Lung (tissue), 12 donors: Measurements from ENCODE around the gene DNPEP. TPM values are rescaled to one million over a fixed set of nuclear protein-coding genes. Genes with fewer than 3 reads are reported as not detected.

Experiments
- ATAC-seq: fragments of 200-7000 bp; cut with Tn5 transposase; one replicate; pipeline ENCODE4 v1.9.1; 2020; ENCODE audit warnings: moderate number of reproducible peaks; ENCODE audit not compliant: insufficient read depth, low FRiP score
- DNase-seq, 3 donors: peaks; one replicate each; pipeline ENCODE4 v3.0.0-alpha.2; 2013 to 2017
- H3K27ac ChIP-seq, 2 donors: one replicate each; pipeline ENCODE4 v1.5.1; 2013; ENCODE audit warnings: mild to moderate bottlenecking in 2 of 2, moderate library complexity in 2 of 2, control low read depth in 1 of 2, inconsistent platforms in 1 of 2, low read depth in 1 of 2, low read length in 1 of 2
- H3K27me3 ChIP-seq, 3 donors: one replicate each; pipeline ENCODE4 v1.5.1; 2013; ENCODE audit warnings: low read length in 2 of 3; ENCODE audit not compliant: control insufficient read depth in 3 of 3, insufficient read depth in 3 of 3
- H3K36me3 ChIP-seq, 4 donors: one replicate each; pipeline ENCODE4 v1.5.1; 2013; ENCODE audit warnings: low read length in 4 of 4, mild to moderate bottlenecking in 1 of 4, moderate library complexity in 1 of 4; ENCODE audit not compliant: control insufficient read depth in 4 of 4, insufficient read depth in 4 of 4
- H3K4me1 ChIP-seq, 5 donors: one replicate each; pipeline ENCODE4 v1.5.1; 2013; ENCODE audit warnings: low read length in 5 of 5, mild to moderate bottlenecking in 2 of 5, moderate library complexity in 1 of 5; ENCODE audit not compliant: control insufficient read depth in 5 of 5, insufficient read depth in 5 of 5
- H3K4me3 ChIP-seq: one replicate; pipeline ENCODE4 v1.5.1; 2013; ENCODE audit warnings: mild to moderate bottlenecking, control low read depth, moderate library complexity
- H3K9ac ChIP-seq, 2 donors: one replicate each; pipeline ENCODE4 v1.5.1; 2013; ENCODE audit warnings: low read length in 2 of 2, control low read depth in 1 of 2; ENCODE audit not compliant: insufficient read depth in 1 of 2
- H3K9me3 ChIP-seq, 4 donors: one replicate each; pipeline ENCODE4 v1.5.1; 2013; ENCODE audit warnings: low read length in 3 of 4, mild to moderate bottlenecking in 1 of 4, moderate library complexity in 1 of 4; ENCODE audit not compliant: control insufficient read depth in 4 of 4, insufficient read depth in 3 of 4
- CTCF ChIP-seq: IDR thresholded peaks from 2 replicates; pipeline ENCODE4 v1.5.1; 2012; ENCODE audit warnings: mild to moderate bottlenecking; ENCODE audit errors: control extremely low read depth, extremely low read depth
- WGBS, 2 donors: extraction: QIAGEN DNeasy Blood & Tissue Kit; methylation state at CpG; one replicate each; pipeline ENCODE4 v1.1.7; 2013; 5-methylcytosine and 5-hydroxymethylcytosine counted together
- polyA plus RNA-seq, 2 donors: library from polyadenylated mRNA; stranded (reverse); fragments of 200-250 nt; gene quantifications; one replicate each; pipeline ENCODE4 v1.2.1, GENCODE V29; 2013
- total RNA-seq, 2 donors: library from RNA; depleted of rRNA in 1 of 2; stranded (reverse); fragments of >200 nt in 1 of 2; gene quantifications; one replicate each; pipeline ENCODE4 v1.2.1, GENCODE V29; 2014 to 2021
- donor health status: control.
- donor health status: control.
- donor health status: Bipolar disorder and iron deficiency.
- donor health status: healthy.
- donor health status: DM: yes; HTN: yes; CAD: no.

Gene DNPEP
- total and polyA plus RNA-seq, 4 donors = 73.7 to 89.7 (median 80.8) TPM

GRCh38 chr2:219384859-219385258, 2.9 kb downstream of the DNPEP start:
- 60 to 64% methylated on average over 2 of the region's 2 CpGs for WGBS, 2 donors
- Histone ChIP-seq H3K36me3 (peaks cover 16 to 48% (median 37%) of the 10 kb centered on the region in 4 donors), H3K4me3 (no peak overlapping the region), H3K4me1 (peaks cover 4 to 22% (median 15%) of the 10 kb centered on the region in 5 donors), H3K27ac (peak overlapping the region in 1 of 2 donors; percentile 4), H3K9ac (no peak overlapping the region), H3K27me3 (no peaks in the 10 kb centered on the region), H3K9me3 (no peaks in the 10 kb centered on the region)
- peak in 1 of 3 donors; percentile 58 for DNase-seq
- ATAC-seq = no peak
- TF ChIP-seq CTCF = no peak

- Histone ChIP-seq H3K4me3 (no peak overlapping the region), H3K9me3 (no peaks in the 10 kb centered on the region), H3K27ac (no peak overlapping the region), H3K36me3 (peaks cover 16 to 48% (median 38%) of the 10 kb centered on the region in 4 donors), H3K4me1 (peaks cover 4 to 22% (median 15%) of the 10 kb centered on the region in 5 donors), H3K27me3 (no peaks in the 10 kb centered on the region), H3K9ac (no peak overlapping the region)
- 89% methylated on average over 15 of the region's 15 CpGs for WGBS, 2 donors
- DNase-seq (no peak), ATAC-seq (no peak)
- TF ChIP-seq CTCF = no peak
These were observed 3.5 kb downstream of the DNPEP start for GRCh38 chr2:219384083-219384713.

GRCh38 chr2:219381448-219381847, 6.3 kb downstream of the DNPEP start:
- H3K36me3 ChIP-seq = peaks cover 16 to 56% (median 41%) of the 10 kb centered on the region in 4 donors
- no peaks in the 10 kb centered on the region for H3K27me3 ChIP-seq

More at GRCh38 chr2:219381448-219381847, 6.3 kb downstream of the DNPEP start:
- Histone ChIP-seq H3K4me1 (peaks cover 1 to 17% (median 10%) of the 10 kb centered on the region in 5 donors), H3K4me3 (no peak overlapping the region), H3K9me3 (no peaks in the 10 kb centered on the region), H3K9ac (no peak overlapping the region), H3K27ac (no peak overlapping the region)
- no peak for DNase-seq
- ATAC-seq = no peak
- no peak for TF ChIP-seq CTCF
- WGBS, 2 donors = 92 to 95% methylated on average over 9 of the region's 9 CpGs
